NB4 (cell line): ENCODE results near the gene HHIP.

Experiments used
- DNase-seq: peaks from one replicate; pipeline ENCODE4 v3.0.0; 2010; ENCODE audit warnings: low read depth
- H3K4me3 ChIP-seq: one replicate; pipeline ENCODE4 v1.5.1; 2011; ENCODE audit warnings: mild to moderate bottlenecking, low read depth, low read length, moderate library complexity
- MYC ChIP-seq: IDR thresholded peaks from 2 replicates; pipeline ENCODE4 v1.6.1; 2011; ENCODE audit warnings: low read depth, low read length
- POLR2A ChIP-seq: IDR thresholded peaks from 2 replicates; pipeline ENCODE4 v1.6.1; 2011; ENCODE audit warnings: mild to moderate bottlenecking; ENCODE audit not compliant: insufficient read length; ENCODE audit errors: extremely low read depth
- TF ChIP-seq, protein P1 (sequence below): IDR thresholded peaks from 2 replicates; pipeline ENCODE4 v1.6.1; 2011; ENCODE audit warnings: low read depth, low read length
- TF ChIP-seq, protein P2 (sequence below): IDR thresholded peaks from one replicate; pipeline ENCODE4 v1.5.1; 2012; ENCODE audit warnings: low read depth, low read length

The HHIP gene

DNA sequence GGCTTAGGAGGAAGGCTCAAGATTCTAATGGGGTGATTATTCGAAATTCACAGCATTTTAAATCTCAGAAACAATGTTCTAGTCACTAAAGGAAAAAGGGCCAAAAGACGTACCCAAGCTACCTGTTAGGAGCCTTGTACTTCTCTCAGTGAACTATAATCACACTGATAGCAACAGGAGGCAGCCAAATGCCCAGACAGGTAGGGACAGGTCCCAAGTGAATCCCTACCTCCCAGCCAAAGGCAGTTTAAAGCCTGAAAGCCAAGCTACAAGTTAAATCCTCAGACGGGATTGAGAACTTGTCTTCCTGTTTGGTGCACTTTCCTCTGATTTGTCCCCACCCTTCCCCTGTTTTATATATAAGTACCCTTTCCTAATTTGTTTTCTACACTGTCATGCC is 24.3 kb upstream of the HHIP start:
- no peak overlapping the region for H3K4me3 ChIP-seq
- TF ChIP-seq MYC (no peak), POLR2A (no peak)
- TF ChIP-seq, protein P1, sequence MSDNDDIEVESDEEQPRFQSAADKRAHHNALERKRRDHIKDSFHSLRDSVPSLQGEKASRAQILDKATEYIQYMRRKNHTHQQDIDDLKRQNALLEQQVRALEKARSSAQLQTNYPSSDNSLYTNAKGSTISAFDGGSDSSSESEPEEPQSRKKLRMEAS = no peak
- TF ChIP-seq, protein P2, sequence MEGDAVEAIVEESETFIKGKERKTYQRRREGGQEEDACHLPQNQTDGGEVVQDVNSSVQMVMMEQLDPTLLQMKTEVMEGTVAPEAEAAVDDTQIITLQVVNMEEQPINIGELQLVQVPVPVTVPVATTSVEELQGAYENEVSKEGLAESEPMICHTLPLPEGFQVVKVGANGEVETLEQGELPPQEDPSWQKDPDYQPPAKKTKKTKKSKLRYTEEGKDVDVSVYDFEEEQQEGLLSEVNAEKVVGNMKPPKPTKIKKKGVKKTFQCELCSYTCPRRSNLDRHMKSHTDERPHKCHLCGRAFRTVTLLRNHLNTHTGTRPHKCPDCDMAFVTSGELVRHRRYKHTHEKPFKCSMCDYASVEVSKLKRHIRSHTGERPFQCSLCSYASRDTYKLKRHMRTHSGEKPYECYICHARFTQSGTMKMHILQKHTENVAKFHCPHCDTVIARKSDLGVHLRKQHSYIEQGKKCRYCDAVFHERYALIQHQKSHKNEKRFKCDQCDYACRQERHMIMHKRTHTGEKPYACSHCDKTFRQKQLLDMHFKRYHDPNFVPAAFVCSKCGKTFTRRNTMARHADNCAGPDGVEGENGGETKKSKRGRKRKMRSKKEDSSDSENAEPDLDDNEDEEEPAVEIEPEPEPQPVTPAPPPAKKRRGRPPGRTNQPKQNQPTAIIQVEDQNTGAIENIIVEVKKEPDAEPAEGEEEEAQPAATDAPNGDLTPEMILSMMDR = no peak
- no peak for DNase-seq

DNA sequence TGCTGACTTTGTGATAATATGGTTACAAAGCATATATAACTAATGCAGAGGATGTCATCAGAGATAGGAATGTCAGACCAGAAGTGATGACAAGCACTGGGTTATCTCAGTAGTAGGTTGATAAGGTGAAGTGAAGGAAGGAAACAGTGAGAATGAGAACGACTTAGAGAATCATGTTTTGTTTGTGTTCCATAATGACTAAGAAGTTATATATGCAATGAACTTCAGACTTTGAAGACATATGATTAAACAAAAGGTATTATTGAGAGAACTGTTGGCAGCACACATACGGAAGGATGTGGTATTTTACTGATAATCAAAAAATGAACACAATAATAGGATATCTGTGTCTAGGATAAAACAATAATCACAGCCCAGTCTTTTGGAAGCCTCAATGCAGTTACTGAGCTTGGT is 18.3 kb upstream of the HHIP start:
- H3K4me3 ChIP-seq = no peak overlapping the region
- TF ChIP-seq, protein P2 = no peak
- TF ChIP-seq MYC (no peak), POLR2A (no peak)
- TF ChIP-seq, protein P1 = no peak
- DNase-seq = no peak

DNA sequence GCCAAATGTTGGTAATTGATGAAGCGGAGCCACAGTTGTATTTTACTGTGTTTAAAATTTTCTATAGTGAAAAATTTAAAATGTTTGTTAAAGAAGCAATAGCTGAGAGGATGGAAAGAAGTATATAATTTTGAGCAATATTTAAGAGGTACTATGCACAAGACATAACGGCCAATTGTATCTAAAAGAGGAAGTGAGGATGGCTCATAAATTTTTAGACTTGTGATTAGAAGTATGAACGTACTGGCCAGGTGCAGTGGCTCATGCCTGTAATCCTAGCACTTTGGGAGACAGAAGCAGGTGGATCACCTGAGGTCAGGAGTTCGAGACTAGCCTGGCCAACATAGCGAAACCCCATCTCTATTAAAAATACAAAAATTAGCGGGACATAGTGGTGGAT is 12.7 kb upstream of the HHIP start:
- DNase-seq = peak; percentile 6

DNA sequence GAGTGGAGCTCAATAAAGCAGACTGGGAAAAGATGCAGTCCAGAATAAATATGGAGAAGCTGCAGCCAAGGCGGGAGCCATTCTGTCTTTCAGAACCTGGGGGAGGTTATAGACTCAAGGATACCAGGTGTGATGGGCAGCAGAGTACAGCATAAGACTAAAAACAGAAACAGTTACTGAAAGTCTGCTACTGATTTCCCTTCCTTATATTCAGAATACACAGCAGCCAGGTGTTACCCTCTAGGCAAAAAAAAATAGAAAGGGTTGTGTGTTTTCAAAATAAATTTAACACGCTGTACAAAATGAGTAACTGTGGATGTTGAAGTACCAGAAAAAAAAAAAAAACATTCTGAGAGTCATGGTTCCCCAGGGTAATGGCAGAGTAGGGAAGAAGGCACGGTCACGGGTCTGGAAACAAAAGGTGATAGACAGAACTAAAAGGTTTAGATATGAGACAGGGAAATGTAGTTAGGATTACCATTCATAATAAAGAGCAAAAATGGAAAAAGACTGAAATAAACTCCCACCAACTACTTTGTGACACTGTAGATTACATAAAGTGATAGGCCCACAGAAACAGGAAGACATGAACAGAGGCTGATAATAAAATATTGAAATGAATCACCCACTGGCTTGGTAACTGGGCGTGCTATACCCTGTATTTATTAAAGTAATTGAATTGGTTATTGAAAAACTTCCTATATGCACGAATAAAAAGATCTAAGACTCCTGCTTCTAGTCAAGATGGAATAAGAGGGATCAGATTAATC is 10.8 kb upstream of the HHIP start:
- no peak for DNase-seq
- no peak overlapping the region for H3K4me3 ChIP-seq
- TF ChIP-seq, protein P2 = no peak
- TF ChIP-seq MYC (no peak), POLR2A (no peak)
- TF ChIP-seq, protein P1 = no peak

More for the DNA sequence above, 12.7 kb upstream of the HHIP start:
- no peak overlapping the region for H3K4me3 ChIP-seq
- TF ChIP-seq, protein P2 = no peak
- TF ChIP-seq POLR2A (no peak), MYC (no peak)

DNA sequence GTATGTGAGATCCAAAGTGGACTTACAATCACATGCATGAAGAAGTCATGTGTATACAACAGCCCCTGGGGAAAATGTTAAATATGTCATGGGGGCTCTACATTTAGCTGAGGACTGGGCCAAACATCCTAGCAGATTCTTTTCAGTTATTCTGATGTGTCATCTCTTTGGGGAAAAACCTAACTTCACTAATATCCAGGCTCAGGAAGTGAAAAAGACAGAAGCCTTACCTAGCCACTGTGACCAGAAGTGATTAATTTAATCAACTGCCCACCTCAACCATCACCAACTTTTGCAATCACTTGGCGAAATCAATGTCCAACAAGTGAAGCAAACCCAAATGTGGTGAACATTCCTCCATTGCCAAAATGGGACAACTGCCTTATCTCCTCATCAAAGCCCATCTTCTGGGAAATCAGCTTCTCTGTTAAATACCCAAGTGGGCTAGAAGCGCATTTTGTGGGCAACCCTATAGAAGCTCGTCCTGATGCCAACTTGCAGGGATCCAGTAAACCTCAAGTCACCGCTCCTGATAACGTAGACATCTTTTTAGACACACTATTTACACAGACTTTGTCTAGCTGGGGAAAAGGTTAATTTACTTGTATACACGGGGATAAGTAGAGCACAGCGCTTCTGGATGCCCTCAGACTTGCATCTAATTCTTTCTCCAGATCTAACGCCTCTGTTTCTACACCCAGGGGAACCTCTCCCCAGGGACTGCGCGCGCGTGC is 1.4 kb upstream of the HHIP start:
- H3K4me3 ChIP-seq = no peak overlapping the region

More for the DNA sequence above, 1.4 kb upstream of the HHIP start:
- TF ChIP-seq, protein P2 = no peak
- no peak for TF ChIP-seq MYC
- no peak for TF ChIP-seq POLR2A
- TF ChIP-seq, protein P1 = no peak
- DNase-seq = no peak
